ENCODE data around the gene FAM228B. TPM values are rescaled to one million over a fixed set of nuclear protein-coding genes. Genes with fewer than 3 reads are reported as not detected.

Gene FAM228B
- total RNA-seq, 1 donor from 2014 or later = 31.2 TPM

GRCh38 chr2:24122366-24123194 is 689 bp upstream of the FAM228B start:
- H2AFZ ChIP-seq (replicated peaks) = peak overlapping the region; percentile 80
- H3K27ac ChIP-seq = no peak overlapping the region
- no peak for TF ChIP-seq CTCF (IDR thresholded peaks at IDR 0.05)
- TF ChIP-seq EZH2phosphoT487 (IDR thresholded peaks at IDR 0.05) = no peak
- no peak for TF ChIP-seq EZH2 (IDR thresholded peaks at IDR 0.05)
- peaks cover 25% of the 10 kb centered on the region for H3K4me1 ChIP-seq
- Mint-ChIP-seq H3K27ac (no peak overlapping the region), H3K36me3 (no peaks in the 10 kb centered on the region), H3K4me1 (peaks cover 21% of the 10 kb centered on the region), H3K27me3 (ENCODE audit: insufficient read depth, low read depth) (peaks cover 5% of the 10 kb centered on the region), H3K9me3 (peaks cover 3% of the 10 kb centered on the region), H3K4me3 (peak overlapping the region; percentile 85)
- no peaks in the 10 kb centered on the region for H3K27me3 ChIP-seq
- peaks cover 4% of the 10 kb centered on the region for H3K79me2 ChIP-seq (ENCODE audit: low read depth)
- H3K36me3 ChIP-seq = no peaks in the 10 kb centered on the region
- H3F3A ChIP-seq (ENCODE audit: low read depth) = peaks cover 18% of the 10 kb centered on the region
- peak; percentile 21 for DNase-seq (ENCODE audit: low spot score)
- H3K4me2 ChIP-seq = peak overlapping the region; percentile 83
- H3K4me3 ChIP-seq = peak overlapping the region; percentile 65
- H3K9me3 ChIP-seq (ENCODE audit: low read depth) = no peaks in the 10 kb centered on the region
- no peaks in the 10 kb centered on the region for H4K20me1 ChIP-seq (ENCODE audit: low read depth)
- peak overlapping the region; percentile 50 for H3K9ac ChIP-seq

- peak overlapping the region; percentile 46 for H3K27ac Mint-ChIP-seq
- Histone ChIP-seq H3K4me2 (peak overlapping the region; percentile 83), H2AFZ (replicated peaks) (peak overlapping the region; percentile 80), H3K27ac (no peak overlapping the region), H3K27me3 (no peaks in the 10 kb centered on the region), H3K79me2 (ENCODE audit: low read depth) (peaks cover 4% of the 10 kb centered on the region), H3K4me1 (peaks cover 25% of the 10 kb centered on the region), H3F3A (ENCODE audit: low read depth) (peaks cover 18% of the 10 kb centered on the region), H4K20me1 (ENCODE audit: low read depth) (no peaks in the 10 kb centered on the region), H3K9ac (peak overlapping the region; percentile 50), H3K9me3 (ENCODE audit: low read depth) (no peaks in the 10 kb centered on the region), H3K4me3 (peak overlapping the region; percentile 65), H3K36me3 (no peaks in the 10 kb centered on the region)
- H3K36me3 Mint-ChIP-seq = no peaks in the 10 kb centered on the region
- no peak for TF ChIP-seq CTCF (IDR thresholded peaks at IDR 0.05)
- no peak for TF ChIP-seq EZH2 (IDR thresholded peaks at IDR 0.05)
- TF ChIP-seq EZH2phosphoT487 (IDR thresholded peaks at IDR 0.05) = no peak
- peaks cover 5% of the 10 kb centered on the region for H3K27me3 Mint-ChIP-seq (ENCODE audit: insufficient read depth, low read depth)
- H3K9me3 Mint-ChIP-seq = peaks cover 3% of the 10 kb centered on the region
- peaks cover 21% of the 10 kb centered on the region for H3K4me1 Mint-ChIP-seq
- peak overlapping the region; percentile 88 for H3K4me3 Mint-ChIP-seq
- no peak for DNase-seq (ENCODE audit: low spot score)
Measured at GRCh38 chr2:24123922-24124580, 782 bp downstream of the FAM228B start.

- Histone ChIP-seq H3K27ac (no peak overlapping the region), H2AFZ (replicated peaks) (no peak overlapping the region), H3K9ac (no peak overlapping the region), H4K20me1 (ENCODE audit: low read depth) (no peaks in the 10 kb centered on the region), H3K4me2 (no peak overlapping the region), H3K4me1 (peaks cover 25% of the 10 kb centered on the region), H3K79me2 (ENCODE audit: low read depth) (peaks cover 4% of the 10 kb centered on the region), H3K4me3 (no peak overlapping the region), H3F3A (ENCODE audit: low read depth) (peaks cover 16% of the 10 kb centered on the region), H3K36me3 (no peaks in the 10 kb centered on the region), H3K27me3 (no peaks in the 10 kb centered on the region), H3K9me3 (ENCODE audit: low read depth) (no peaks in the 10 kb centered on the region)
- TF ChIP-seq CTCF (IDR thresholded peaks at IDR 0.05) (no peak), EZH2 (IDR thresholded peaks at IDR 0.05) (no peak), EZH2phosphoT487 (IDR thresholded peaks at IDR 0.05) (no peak)
- no peak for DNase-seq (ENCODE audit: low spot score)
- Mint-ChIP-seq H3K4me1 (peaks cover 20% of the 10 kb centered on the region), H3K9me3 (peaks cover 3% of the 10 kb centered on the region), H3K36me3 (no peaks in the 10 kb centered on the region), H3K27ac (no peak overlapping the region), H3K27me3 (ENCODE audit: insufficient read depth, low read depth) (peaks cover 5% of the 10 kb centered on the region), H3K4me3 (no peak overlapping the region)
Measured at GRCh38 chr2:24125956-24126355, 2.7 kb downstream of the FAM228B start.

All from neural progenitor cell (in vitro differentiated cells).